ENCODE data around the gene C6orf15.

DNA sequence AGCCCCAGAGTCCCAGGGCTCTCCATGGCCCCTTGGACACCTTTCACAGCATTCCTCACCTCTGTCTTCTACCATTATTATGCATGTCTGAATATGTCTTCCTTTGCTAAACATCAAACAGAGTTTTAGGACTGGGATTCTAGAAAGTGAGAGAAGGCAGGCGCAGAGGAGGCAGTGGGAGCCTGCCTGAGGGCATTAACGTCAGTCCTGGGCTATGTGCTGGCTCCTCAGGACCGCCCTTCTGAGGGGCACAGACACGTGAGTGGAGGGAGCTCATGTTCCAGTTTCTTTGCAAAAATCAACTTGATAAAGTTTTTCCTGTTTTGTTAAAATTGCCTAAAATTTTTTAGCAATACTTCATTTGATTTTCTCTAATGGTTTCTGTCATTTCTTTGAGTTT is 38.0 kb downstream of the C6orf15 start:
- TF ChIP-seq, protein P1, sequence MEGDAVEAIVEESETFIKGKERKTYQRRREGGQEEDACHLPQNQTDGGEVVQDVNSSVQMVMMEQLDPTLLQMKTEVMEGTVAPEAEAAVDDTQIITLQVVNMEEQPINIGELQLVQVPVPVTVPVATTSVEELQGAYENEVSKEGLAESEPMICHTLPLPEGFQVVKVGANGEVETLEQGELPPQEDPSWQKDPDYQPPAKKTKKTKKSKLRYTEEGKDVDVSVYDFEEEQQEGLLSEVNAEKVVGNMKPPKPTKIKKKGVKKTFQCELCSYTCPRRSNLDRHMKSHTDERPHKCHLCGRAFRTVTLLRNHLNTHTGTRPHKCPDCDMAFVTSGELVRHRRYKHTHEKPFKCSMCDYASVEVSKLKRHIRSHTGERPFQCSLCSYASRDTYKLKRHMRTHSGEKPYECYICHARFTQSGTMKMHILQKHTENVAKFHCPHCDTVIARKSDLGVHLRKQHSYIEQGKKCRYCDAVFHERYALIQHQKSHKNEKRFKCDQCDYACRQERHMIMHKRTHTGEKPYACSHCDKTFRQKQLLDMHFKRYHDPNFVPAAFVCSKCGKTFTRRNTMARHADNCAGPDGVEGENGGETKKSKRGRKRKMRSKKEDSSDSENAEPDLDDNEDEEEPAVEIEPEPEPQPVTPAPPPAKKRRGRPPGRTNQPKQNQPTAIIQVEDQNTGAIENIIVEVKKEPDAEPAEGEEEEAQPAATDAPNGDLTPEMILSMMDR (IDR thresholded peaks at IDR 0.05), result no peak
- TF ChIP-seq EZH2phosphoT487 (IDR thresholded peaks at IDR 0.05) (no peak), EZH2 (IDR thresholded peaks at IDR 0.05) (no peak)
